Neuronal stem cell (in vitro differentiated cells): ENCODE measurements around the gene PHF5A.

ENCODE experiments used
- DNase-seq: peaks from one replicate; pipeline ENCODE4 v3.0.0-alpha.2; 2013; ENCODE audit warnings: low spot score
- H2AFZ ChIP-seq: one replicate; pipeline ENCODE4 v1.6.1; 2013; ENCODE audit warnings: mild to moderate bottlenecking, low read length, inconsistent platforms
- H2AK5ac ChIP-seq: 2 replicates; pipeline ENCODE4 v1.6.1; 2013; ENCODE audit warnings: low read depth, mild to moderate bottlenecking, inconsistent platforms, low read length, moderate library complexity, mixed read lengths
- H2BK120ac ChIP-seq: 2 replicates; pipeline ENCODE4 v1.6.1; 2013; ENCODE audit warnings: low read depth, mild to moderate bottlenecking, inconsistent platforms, low read length, moderate library complexity, mixed read lengths
- H2BK12ac ChIP-seq: one replicate; pipeline ENCODE4 v1.6.1; 2013; ENCODE audit warnings: low read length, inconsistent platforms
- H2BK15ac ChIP-seq: 2 replicates; pipeline ENCODE4 v1.6.1; 2013; ENCODE audit warnings: mild to moderate bottlenecking, low read length, inconsistent platforms, mixed read lengths
- H2BK5ac ChIP-seq: one replicate; pipeline ENCODE4 v1.6.1; 2013; ENCODE audit warnings: inconsistent platforms, mild to moderate bottlenecking, low read length, moderate library complexity
- H3K14ac ChIP-seq: one replicate; pipeline ENCODE4 v1.6.1; 2013; ENCODE audit warnings: low read length, inconsistent platforms
- H3K18ac ChIP-seq: 2 replicates; pipeline ENCODE4 v1.6.1; 2013; ENCODE audit warnings: low read length, inconsistent platforms
- H3K23ac ChIP-seq: 2 replicates; pipeline ENCODE4 v1.6.1; 2013; ENCODE audit warnings: low read depth, mild to moderate bottlenecking, mixed read lengths, low read length, inconsistent platforms; ENCODE audit not compliant: poor library complexity
- H3K27ac ChIP-seq: replicated peaks from 3 replicates; pipeline ENCODE4 v1.5.1; 2013; ENCODE audit warnings: low read length, inconsistent platforms
- H3K27me3 ChIP-seq, 3 experiments: 2 replicates each; pipeline ENCODE4 v1.6.1; 2013; ENCODE audit warnings: low read length in 3 of 3, mild to moderate bottlenecking in 2 of 3, inconsistent platforms in 1 of 3, low read depth in 1 of 3, mixed read lengths in 1 of 3, moderate library complexity in 1 of 3; ENCODE audit not compliant: control insufficient read depth in 3 of 3, insufficient read depth in 3 of 3
- H3K36me3 ChIP-seq, 2 donors: replicated peaks in 1 of 2; 2 replicates each; pipeline ENCODE4 v1.6.1; 2013; ENCODE audit warnings: low read length in 2 of 2; ENCODE audit not compliant: control insufficient read depth in 2 of 2, insufficient read depth in 2 of 2
- H3K4ac ChIP-seq: 2 replicates; pipeline ENCODE4 v1.6.1; 2013; ENCODE audit warnings: inconsistent platforms, mild to moderate bottlenecking, low read length, moderate library complexity
- H3K4me1 ChIP-seq, 2 donors: 1 replicate in 1 of 2; 2 replicates in 1 of 2; pipeline ENCODE4 v1.6.1; 2013; ENCODE audit warnings: low read length in 2 of 2, low read depth in 1 of 2; ENCODE audit not compliant: control insufficient read depth in 2 of 2, insufficient read depth in 1 of 2
- H3K4me2 ChIP-seq: one replicate; pipeline ENCODE4 v1.6.1; 2013; ENCODE audit warnings: mild to moderate bottlenecking, low read length, inconsistent platforms; ENCODE audit not compliant: insufficient read depth, poor library complexity, severe bottlenecking
- H3K4me3 ChIP-seq, 2 donors: 2 replicates each; pipeline ENCODE4 v1.5.1; 2013; ENCODE audit warnings: low read length in 2 of 2, mild to moderate bottlenecking in 2 of 2, inconsistent platforms in 1 of 2, moderate library complexity in 1 of 2
- H3K79me1 ChIP-seq: one replicate; pipeline ENCODE4 v1.6.1; 2013; ENCODE audit warnings: low read depth, mild to moderate bottlenecking, inconsistent platforms, low read length, moderate library complexity
- H3K9ac ChIP-seq: one replicate; pipeline ENCODE4 v1.6.1; 2013; ENCODE audit warnings: mild to moderate bottlenecking, low read depth, low read length, inconsistent platforms; ENCODE audit not compliant: poor library complexity
- H3K9me3 ChIP-seq, 2 donors: replicated peaks in 1 of 2; 2 replicates each; pipeline versions ENCODE3 to v1.6.1; 2013; ENCODE audit warnings: low read length in 2 of 2, mild to moderate bottlenecking in 2 of 2, inconsistent platforms in 1 of 2, low read depth in 1 of 2, mixed read lengths in 1 of 2, moderate library complexity in 1 of 2; ENCODE audit not compliant: control insufficient read depth in 2 of 2, insufficient read depth in 1 of 2
- H4K8ac ChIP-seq: one replicate; pipeline ENCODE4 v1.6.1; 2013; ENCODE audit warnings: low read depth, mild to moderate bottlenecking, inconsistent platforms, low read length, moderate library complexity
- H4K91ac ChIP-seq: one replicate; pipeline ENCODE4 v1.6.1; 2013; ENCODE audit warnings: low read length, low read depth, mild to moderate bottlenecking, inconsistent platforms; ENCODE audit not compliant: poor library complexity
- WGBS, 2 donors: extraction: QIAGEN DNeasy Blood & Tissue Kit; methylation state at CpG; one replicate each; pipeline ENCODE4 v1.1.7; 2013; ENCODE audit warnings: missing lambda C conversion rate in 2 of 2, mixed read lengths in 1 of 2; ENCODE audit not compliant: insufficient read length in 2 of 2, insufficient replicate concordance in 1 of 2; ENCODE audit errors: extremely low coverage in 2 of 2; 5-methylcytosine and 5-hydroxymethylcytosine counted together

PHF5A gene

GRCh38 chr22:41478473-41478872 lies 10.0 kb upstream of the PHF5A start:
- H2AFZ ChIP-seq, result no peak overlapping the region
- no peak overlapping the region for H3K4me2 ChIP-seq
- H3K27ac ChIP-seq, result peak overlapping the region; percentile 86
- no peak overlapping the region for H3K23ac ChIP-seq
- no peak overlapping the region for H3K18ac ChIP-seq
- no peak overlapping the region for H4K91ac ChIP-seq
- H3K4me3 ChIP-seq, result no peak overlapping the region
- no peaks in the 10 kb centered on the region for H3K27me3 ChIP-seq
- no peak overlapping the region for H2AK5ac ChIP-seq
- H3K4ac ChIP-seq, result no peak overlapping the region
- no peak overlapping the region for H4K8ac ChIP-seq
- no peak overlapping the region for H3K14ac ChIP-seq
- no CpG with 5 or more reads among the region's 2 CpGs for WGBS, 2 donors
- no peak for DNase-seq
- no peak overlapping the region for H3K9ac ChIP-seq
- no peak overlapping the region for H2BK15ac ChIP-seq
- H2BK120ac ChIP-seq, result no peak overlapping the region
- H3K9me3 ChIP-seq, result no peaks in the 10 kb centered on the region
- H2BK5ac ChIP-seq, result no peak overlapping the region
- peaks cover 18 to 24% of the 10 kb centered on the region in 2 donors for H3K4me1 ChIP-seq
- H3K79me1 ChIP-seq, result peaks cover 13% of the 10 kb centered on the region
- no peaks in the 10 kb centered on the region for H3K36me3 ChIP-seq
- H2BK12ac ChIP-seq, result no peak overlapping the region

GRCh38 chr22:41474872-41475451 lies 6.5 kb upstream of the PHF5A start:
- no CpG with 5 or more reads among the region's 6 CpGs for WGBS, 2 donors
- H2BK120ac ChIP-seq, result no peak overlapping the region

GRCh38 chr22:41471568-41471967 lies 3.1 kb upstream of the PHF5A start:
- Histone ChIP-seq H2BK5ac (no peak overlapping the region), H3K4me1 (peaks cover 8 to 15% of the 10 kb centered on the region in 2 donors), H3K27me3 (no peaks in the 10 kb centered on the region), H2AFZ (no peak overlapping the region), H3K9ac (no peak overlapping the region), H3K27ac (no peak overlapping the region), H3K79me1 (peaks cover 22% of the 10 kb centered on the region), H3K23ac (no peak overlapping the region), H3K4me2 (no peak overlapping the region), H3K36me3 (peaks cover 11 to 25% of the 10 kb centered on the region in 2 donors), H2AK5ac (no peak overlapping the region), H2BK12ac (no peak overlapping the region), H3K4ac (no peak overlapping the region), H4K8ac (no peak overlapping the region), H2BK15ac (no peak overlapping the region), H3K18ac (no peak overlapping the region), H2BK120ac (no peak overlapping the region), H3K4me3 (no peak overlapping the region), H4K91ac (no peak overlapping the region), H3K9me3 (no peaks in the 10 kb centered on the region), H3K14ac (no peak overlapping the region)
- WGBS, 2 donors, result no CpG with 5 or more reads among the region's 2 CpGs
- DNase-seq, result no peak

More at GRCh38 chr22:41474872-41475451, 6.5 kb upstream of the PHF5A start:
- Histone ChIP-seq H4K91ac (no peak overlapping the region), H3K9ac (no peak overlapping the region), H3K27ac (no peak overlapping the region), H3K9me3 (no peaks in the 10 kb centered on the region), H3K79me1 (peaks cover 8% of the 10 kb centered on the region), H3K4me3 (no peak overlapping the region), H2BK15ac (no peak overlapping the region), H3K4me1 (peaks cover 9 to 12% of the 10 kb centered on the region in 2 donors), H2BK5ac (peak overlapping the region; percentile 31), H3K36me3 (peaks cover 0 to 12% of the 10 kb centered on the region in 2 donors), H3K27me3 (no peaks in the 10 kb centered on the region), H2AK5ac (no peak overlapping the region), H3K4ac (no peak overlapping the region), H3K4me2 (no peak overlapping the region), H2AFZ (no peak overlapping the region), H3K18ac (no peak overlapping the region), H3K14ac (peak overlapping the region; percentile 32), H3K23ac (no peak overlapping the region), H2BK12ac (no peak overlapping the region), H4K8ac (no peak overlapping the region)
- DNase-seq, result no peak

DNA sequence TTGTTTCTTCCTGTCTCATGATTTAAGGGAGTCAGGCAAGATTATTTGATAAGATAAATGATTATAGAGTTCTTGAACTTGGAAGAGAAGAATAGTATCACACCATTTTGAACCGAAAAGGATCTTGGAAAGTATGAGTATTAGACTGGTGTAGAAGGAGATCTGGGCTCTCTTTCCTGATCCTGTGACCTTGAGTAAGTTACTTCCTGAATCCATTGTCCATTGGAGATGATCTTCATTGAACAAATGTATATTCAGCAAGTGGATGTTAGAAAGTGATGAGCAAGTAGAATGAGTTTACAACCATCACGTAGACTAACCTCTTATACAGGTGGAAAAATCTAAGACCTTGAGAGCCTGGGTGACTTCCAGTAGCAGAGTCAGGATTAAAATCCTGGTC lies 2.4 kb upstream of the PHF5A start:
- no peak overlapping the region for H3K18ac ChIP-seq
- DNase-seq, result no peak
- no peaks in the 10 kb centered on the region for H3K27me3 ChIP-seq

More for the DNA sequence above, 2.4 kb upstream of the PHF5A start:
- no peak overlapping the region for H4K8ac ChIP-seq
- H3K9me3 ChIP-seq, result no peaks in the 10 kb centered on the region
- H2BK12ac ChIP-seq, result no peak overlapping the region
- H3K4me3 ChIP-seq, result no peak overlapping the region
- peaks cover 25% of the 10 kb centered on the region for H3K79me1 ChIP-seq
- WGBS, 2 donors, result no CpG with 5 or more reads among the region's 2 CpGs
- H3K4ac ChIP-seq, result no peak overlapping the region
- H3K4me2 ChIP-seq, result no peak overlapping the region
- H3K27ac ChIP-seq, result no peak overlapping the region
- H3K14ac ChIP-seq, result no peak overlapping the region
- no peak overlapping the region for H2BK5ac ChIP-seq
- no peak overlapping the region for H2BK120ac ChIP-seq
- no peak overlapping the region for H2AFZ ChIP-seq
- peaks cover 17 to 32% of the 10 kb centered on the region in 2 donors for H3K36me3 ChIP-seq
- no peak overlapping the region for H2AK5ac ChIP-seq
- no peak overlapping the region for H3K9ac ChIP-seq
- H2BK15ac ChIP-seq, result no peak overlapping the region
- peaks cover 8 to 15% of the 10 kb centered on the region in 2 donors for H3K4me1 ChIP-seq
- no peak overlapping the region for H3K23ac ChIP-seq
- H4K91ac ChIP-seq, result no peak overlapping the region
